Neural progenitor cell (in vitro differentiated cells): ENCODE measurements around the gene USP48. TPM values are rescaled to one million over a fixed set of nuclear protein-coding genes. Genes with fewer than 3 reads are reported as not detected.

Experiments
- DNase-seq: peaks from one replicate; pipeline ENCODE4 v3.0.0-alpha.2; 2016; ENCODE audit warnings: low spot score
- H2AFZ ChIP-seq: fragments of 200-600 bp; sonication (generic); replicated peaks from 2 replicates; pipeline ENCODE4 v1.6.1; 2016; ENCODE audit warnings: antibody characterized with exemption
- H3F3A ChIP-seq: fragments of 200-600 bp; sonication (generic); 2 replicates; pipeline ENCODE4 v1.6.1; 2016; ENCODE audit warnings: antibody characterized with exemption, low read depth
- H3K27ac ChIP-seq: fragments of 200-600 bp; sonication (generic); 2 replicates; pipeline ENCODE4 v1.5.1; 2016; ENCODE audit warnings: mild to moderate bottlenecking
- H3K27me3 ChIP-seq: fragments of 200-600 bp; sonication (generic); 2 replicates; pipeline ENCODE4 v1.6.1; 2016; ENCODE audit warnings: mild to moderate bottlenecking, moderate library complexity
- H3K36me3 ChIP-seq: fragments of 200-600 bp; sonication (generic); 2 replicates; pipeline ENCODE4 v1.5.1; 2016
- H3K4me1 ChIP-seq: fragments of 200-600 bp; sonication (generic); 2 replicates; pipeline ENCODE4 v1.6.1; 2016; ENCODE audit warnings: mixed run types
- H3K4me2 ChIP-seq: fragments of 200-600 bp; sonication (generic); 2 replicates; pipeline ENCODE4 v1.6.1; 2016
- H3K4me3 ChIP-seq: fragments of 200-600 bp; sonication (generic); 2 replicates; pipeline ENCODE4 v1.5.1; 2016
- H3K79me2 ChIP-seq: fragments of 200-600 bp; sonication (generic); 2 replicates; pipeline ENCODE4 v1.6.1; 2016; ENCODE audit warnings: low read depth
- H3K9ac ChIP-seq: fragments of 200-600 bp; sonication (generic); 2 replicates; pipeline ENCODE4 v1.6.1; 2016
- H3K9me3 ChIP-seq: fragments of 200-600 bp; sonication (generic); 2 replicates; pipeline ENCODE4 v1.5.1; 2016; ENCODE audit warnings: low read depth
- H4K20me1 ChIP-seq: fragments of 200-600 bp; sonication (generic); 2 replicates; pipeline ENCODE4 v1.6.1; 2016; ENCODE audit warnings: low read depth
- H3K27ac Mint-ChIP-seq: 3 replicates; pipeline ENCODE4 v1.8.0; 2021; ENCODE audit warnings: mixed read lengths
- H3K27me3 Mint-ChIP-seq: 2 replicates; pipeline ENCODE4 v1.8.0; 2022; ENCODE audit warnings: low read depth, mild to moderate bottlenecking, inconsistent platforms, moderate library complexity, mixed read lengths; ENCODE audit not compliant: insufficient read depth
- H3K36me3 Mint-ChIP-seq: 3 replicates; pipeline ENCODE4 v1.8.0; 2021; ENCODE audit warnings: mixed read lengths
- H3K4me1 Mint-ChIP-seq: 3 replicates; pipeline ENCODE4 v1.8.0; 2021; ENCODE audit warnings: mixed read lengths
- H3K4me3 Mint-ChIP-seq: 3 replicates; pipeline ENCODE4 v1.8.0; 2021; ENCODE audit warnings: mild to moderate bottlenecking, moderate library complexity, mixed read lengths
- H3K9me3 Mint-ChIP-seq: 3 replicates; pipeline ENCODE4 v1.8.0; 2020; ENCODE audit warnings: mixed read lengths
- CTCF ChIP-seq: fragments of 200-600 bp; sonication (generic); IDR thresholded peaks from 2 replicates; pipeline ENCODE4 v1.5.1; 2017; ENCODE audit warnings: antibody characterized with exemption, mild to moderate bottlenecking
- EZH2 ChIP-seq: fragments of 200-600 bp; sonication (generic); IDR thresholded peaks from 2 replicates; pipeline ENCODE4 v1.6.1; 2017; ENCODE audit warnings: antibody characterized with exemption, mild to moderate bottlenecking, moderate library complexity
- EZH2phosphoT487 ChIP-seq: fragments of 200-600 bp; sonication (generic); IDR thresholded peaks from 2 replicates; pipeline ENCODE4 v1.6.1; 2017; ENCODE audit warnings: antibody characterized with exemption
- total RNA-seq: library from RNA; depleted of rRNA; stranded (reverse); fragments of >200 nt; gene quantifications from 2 replicates; pipeline ENCODE4 v1.2.3, GENCODE V29; 2015; ENCODE audit warnings: low replicate concordance

The USP48 gene
- total RNA-seq, 1 donor from 2014 or later, result 50.3 TPM

GRCh38 chr1:21736011-21736410 is 46.9 kb downstream of the USP48 start:
- Mint-ChIP-seq H3K27me3 (no peaks in the 10 kb centered on the region), H3K27ac (no peak overlapping the region), H3K36me3 (peaks cover 20% of the 10 kb centered on the region), H3K4me1 (no peaks in the 10 kb centered on the region), H3K4me3 (no peak overlapping the region), H3K9me3 (no peaks in the 10 kb centered on the region)
- H3F3A ChIP-seq, result no peaks in the 10 kb centered on the region
- peaks cover 4% of the 10 kb centered on the region for H3K36me3 ChIP-seq
- DNase-seq, result no peak
- no peaks in the 10 kb centered on the region for H4K20me1 ChIP-seq
- no peaks in the 10 kb centered on the region for H3K4me1 ChIP-seq
- H3K4me3 ChIP-seq, result no peak overlapping the region
- no peak for TF ChIP-seq EZH2
- no peak overlapping the region for H2AFZ ChIP-seq
- no peaks in the 10 kb centered on the region for H3K9me3 ChIP-seq
- no peak overlapping the region for H3K4me2 ChIP-seq
- H3K9ac ChIP-seq, result no peak overlapping the region
- no peak overlapping the region for H3K27ac ChIP-seq
- H3K79me2 ChIP-seq, result no peaks in the 10 kb centered on the region
- no peaks in the 10 kb centered on the region for H3K27me3 ChIP-seq

GRCh38 chr1:21734526-21734925 is 48.4 kb downstream of the USP48 start:
- no peak for DNase-seq
- Histone ChIP-seq H3K27me3 (no peaks in the 10 kb centered on the region), H3K36me3 (peaks cover 6% of the 10 kb centered on the region), H3K4me3 (no peak overlapping the region), H4K20me1 (no peaks in the 10 kb centered on the region), H3K27ac (no peak overlapping the region), H3K79me2 (no peaks in the 10 kb centered on the region), H3F3A (no peaks in the 10 kb centered on the region), H3K9ac (no peak overlapping the region), H3K4me2 (no peak overlapping the region), H3K9me3 (no peaks in the 10 kb centered on the region), H3K4me1 (no peaks in the 10 kb centered on the region), H2AFZ (no peak overlapping the region)
- Mint-ChIP-seq H3K27me3 (no peaks in the 10 kb centered on the region), H3K4me3 (no peak overlapping the region), H3K27ac (no peak overlapping the region), H3K4me1 (no peaks in the 10 kb centered on the region), H3K9me3 (no peaks in the 10 kb centered on the region), H3K36me3 (peaks cover 17% of the 10 kb centered on the region)
- TF ChIP-seq EZH2 (no peak), CTCF (no peak), EZH2phosphoT487 (no peak)

- Mint-ChIP-seq H3K4me3 (no peak overlapping the region), H3K36me3 (peaks cover 17% of the 10 kb centered on the region), H3K9me3 (no peaks in the 10 kb centered on the region), H3K4me1 (no peaks in the 10 kb centered on the region), H3K27me3 (no peaks in the 10 kb centered on the region), H3K27ac (no peak overlapping the region)
- TF ChIP-seq EZH2, result no peak
- TF ChIP-seq EZH2phosphoT487, result no peak
- no peak for TF ChIP-seq CTCF
- DNase-seq, result no peak
- no peaks in the 10 kb centered on the region for H4K20me1 ChIP-seq
- no peaks in the 10 kb centered on the region for H3F3A ChIP-seq
- H3K4me3 ChIP-seq, result no peak overlapping the region
- H3K4me1 ChIP-seq, result no peaks in the 10 kb centered on the region
- H2AFZ ChIP-seq, result no peak overlapping the region
- H3K27ac ChIP-seq, result no peak overlapping the region
- no peak overlapping the region for H3K4me2 ChIP-seq
- no peaks in the 10 kb centered on the region for H3K9me3 ChIP-seq
- peaks cover 17% of the 10 kb centered on the region for H3K36me3 ChIP-seq
- no peaks in the 10 kb centered on the region for H3K79me2 ChIP-seq
- no peak overlapping the region for H3K9ac ChIP-seq
- H3K27me3 ChIP-seq, result no peaks in the 10 kb centered on the region
Observed at GRCh38 chr1:21732664-21733063, 50.3 kb downstream of the USP48 start.

GRCh38 chr1:21725748-21726392 is 57.1 kb downstream of the USP48 start:
- no peaks in the 10 kb centered on the region for H3K9me3 ChIP-seq
- TF ChIP-seq EZH2phosphoT487 (no peak), CTCF (no peak), EZH2 (no peak)
- peaks cover 13% of the 10 kb centered on the region for H3K36me3 ChIP-seq
- no peak overlapping the region for H3K4me3 Mint-ChIP-seq
- H3K4me2 ChIP-seq, result peak overlapping the region; percentile 5
- H2AFZ ChIP-seq, result no peak overlapping the region
- H3F3A ChIP-seq, result peaks cover 15% of the 10 kb centered on the region
- DNase-seq, result peak; percentile 59
- no peaks in the 10 kb centered on the region for H3K27me3 Mint-ChIP-seq
- H3K4me1 ChIP-seq, result peaks cover 10% of the 10 kb centered on the region
- H3K27me3 ChIP-seq, result no peaks in the 10 kb centered on the region
- peak overlapping the region; percentile 33 for H3K9ac ChIP-seq
- no peak overlapping the region for H3K4me3 ChIP-seq
- H4K20me1 ChIP-seq, result peaks cover 12% of the 10 kb centered on the region
- H3K27ac ChIP-seq, result no peak overlapping the region
- peaks cover 14% of the 10 kb centered on the region for H3K36me3 Mint-ChIP-seq
- no peaks in the 10 kb centered on the region for H3K9me3 Mint-ChIP-seq
- no peaks in the 10 kb centered on the region for H3K79me2 ChIP-seq
- no peak overlapping the region for H3K27ac Mint-ChIP-seq
- peaks cover 12% of the 10 kb centered on the region for H3K4me1 Mint-ChIP-seq
